Activated CD4-positive, alpha-beta T cell treated with anti-CD3 and anti-CD28 coated beads, Interleukin-2, amount 50 U/mL, for 16 hours (primary cell): ENCODE measurements around the gene PCCA.

ENCODE experiments used
- DNase-seq: peaks from one replicate; pipeline ENCODE4 v3.0.0-alpha.2; 2020

PCCA gene

GRCh38 chr13:100438059-100438788, 349.3 kb downstream of the PCCA start:
- no peak for DNase-seq

- no peak for DNase-seq
Measured at GRCh38 chr13:100439247-100439970, 350.5 kb downstream of the PCCA start.

- DNase-seq, result no peak
Measured at GRCh38 chr13:100440751-100441425, 352.0 kb downstream of the PCCA start.

- DNase-seq, result no peak
Measured at GRCh38 chr13:100442095-100442832, 353.4 kb downstream of the PCCA start.

- DNase-seq, result no peak
Measured at GRCh38 chr13:100443278-100443997, 354.5 kb downstream of the PCCA start.

GRCh38 chr13:100443998-100444328, 355.1 kb downstream of the PCCA start:
- DNase-seq, result no peak

- DNase-seq, result no peak
Measured at GRCh38 chr13:100447831-100448230, 358.9 kb downstream of the PCCA start.

- no peak for DNase-seq
Measured at GRCh38 chr13:100451923-100452322, 363.0 kb downstream of the PCCA start.

GRCh38 chr13:100454876-100455275, 366.0 kb downstream of the PCCA start:
- DNase-seq, result no peak

GRCh38 chr13:100458673-100459072, 369.8 kb downstream of the PCCA start:
- no peak for DNase-seq

GRCh38 chr13:100459747-100460146, 370.9 kb downstream of the PCCA start:
- no peak for DNase-seq

- no peak for DNase-seq
Measured at GRCh38 chr13:100460266-100460665, 371.4 kb downstream of the PCCA start.

GRCh38 chr13:100460791-100461190, 371.9 kb downstream of the PCCA start:
- DNase-seq, result no peak

GRCh38 chr13:100461309-100462030, 372.6 kb downstream of the PCCA start:
- no peak for DNase-seq

GRCh38 chr13:100464006-100464405, 375.1 kb downstream of the PCCA start:
- no peak for DNase-seq

GRCh38 chr13:100465558-100465957, 376.7 kb downstream of the PCCA start:
- DNase-seq, result no peak

GRCh38 chr13:100470866-100471505, 382.1 kb downstream of the PCCA start:
- peak; percentile 52 for DNase-seq

- DNase-seq, result no peak
Measured at GRCh38 chr13:100473087-100473486, 384.2 kb downstream of the PCCA start.

GRCh38 chr13:100473501-100474044, 384.7 kb downstream of the PCCA start:
- DNase-seq, result no peak

- DNase-seq, result no peak
Measured at GRCh38 chr13:100476963-100477362, 388.1 kb downstream of the PCCA start.
